Glutamatergic neuron (in vitro differentiated cells): Measurements from ENCODE around the gene NEU1. TPM values are rescaled to one million over a fixed set of nuclear protein-coding genes. Genes with fewer than 3 reads are reported as not detected.
"Not testable (repeated sequence)": the region's sequence is repeated elsewhere in the genome, so short reads cannot be mapped to it uniquely, and the experiment has no call there.

ENCODE experiments used
- DNase-seq: peaks from one replicate; pipeline ENCODE4 v3.0.0; 2022
- H3K27ac Mint-ChIP-seq: one replicate; pipeline ENCODE4 v1.8.0; 2020; ENCODE audit warnings: mild to moderate bottlenecking, mixed read lengths, inconsistent platforms; ENCODE audit not compliant: unreplicated experiment
- H3K27me3 Mint-ChIP-seq: one replicate; pipeline ENCODE4 v1.8.0; 2020; ENCODE audit warnings: mild to moderate bottlenecking, moderate library complexity, mixed read lengths, inconsistent platforms; ENCODE audit not compliant: unreplicated experiment
- H3K36me3 Mint-ChIP-seq: one replicate; pipeline ENCODE4 v1.8.0; 2020; ENCODE audit warnings: mild to moderate bottlenecking, mixed read lengths, inconsistent platforms; ENCODE audit not compliant: unreplicated experiment
- H3K4me1 Mint-ChIP-seq: one replicate; pipeline ENCODE4 v1.8.0; 2020; ENCODE audit warnings: mild to moderate bottlenecking, low read depth, mixed read lengths, inconsistent platforms; ENCODE audit not compliant: unreplicated experiment
- H3K4me3 Mint-ChIP-seq: one replicate; pipeline ENCODE4 v1.8.0; 2020; ENCODE audit warnings: mild to moderate bottlenecking, mixed read lengths, inconsistent platforms; ENCODE audit not compliant: unreplicated experiment
- H3K9me3 Mint-ChIP-seq: one replicate; pipeline ENCODE4 v1.8.0; 2020; ENCODE audit warnings: mild to moderate bottlenecking, moderate library complexity, mixed read lengths, inconsistent platforms; ENCODE audit not compliant: unreplicated experiment
- total RNA-seq: library from RNA; stranded (reverse); fragmentation: NEBNext Ultra II Directional; extraction: Animal tissue kit (Norgen Biotek cat#: 25700); gene quantifications from one replicate; pipeline ENCODE4 v1.2.1, GENCODE V29; 2021; ENCODE audit not compliant: unreplicated experiment
- TF ChIP-seq, protein P1 (sequence below): fragments of 200-600 bp; sonication (generic); IDR thresholded peaks from one replicate; pipeline ENCODE4 v1.5.0; 2021; ENCODE audit not compliant: partially characterized antibody, unreplicated experiment

Gene NEU1
- total RNA-seq, 1 donor from 2014 or later: 40.2 TPM

DNA sequence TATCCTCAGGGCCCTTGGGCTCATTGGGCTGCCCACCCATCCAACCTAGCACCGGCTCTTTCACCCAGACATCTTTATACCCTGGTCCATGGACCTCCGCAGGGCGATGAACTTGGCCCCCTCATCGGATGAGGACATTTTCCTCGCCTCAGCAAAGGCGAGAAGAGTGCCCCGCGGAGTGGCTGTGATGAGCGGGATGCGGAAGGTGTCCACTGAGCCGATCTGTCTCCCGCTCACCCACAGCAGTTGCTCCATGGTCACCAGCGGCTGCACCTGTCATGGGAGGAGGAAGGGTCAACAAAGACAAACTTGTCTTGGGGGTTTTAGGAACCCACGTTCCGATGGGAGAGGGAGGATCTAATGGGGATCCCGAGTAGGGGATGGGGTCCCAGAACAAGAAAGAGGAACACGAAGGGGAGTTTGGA is 690 bp downstream of the NEU1 start:
- no peak for DNase-seq
- H3K4me3 Mint-ChIP-seq: peak overlapping the region; percentile 97
- H3K9me3 Mint-ChIP-seq: peaks cover 2% of the 10 kb centered on the region
- H3K27me3 Mint-ChIP-seq: peaks cover 9% of the 10 kb centered on the region
- peaks cover 2% of the 10 kb centered on the region for H3K4me1 Mint-ChIP-seq
- H3K36me3 Mint-ChIP-seq: no peaks in the 10 kb centered on the region
- TF ChIP-seq, protein P1, sequence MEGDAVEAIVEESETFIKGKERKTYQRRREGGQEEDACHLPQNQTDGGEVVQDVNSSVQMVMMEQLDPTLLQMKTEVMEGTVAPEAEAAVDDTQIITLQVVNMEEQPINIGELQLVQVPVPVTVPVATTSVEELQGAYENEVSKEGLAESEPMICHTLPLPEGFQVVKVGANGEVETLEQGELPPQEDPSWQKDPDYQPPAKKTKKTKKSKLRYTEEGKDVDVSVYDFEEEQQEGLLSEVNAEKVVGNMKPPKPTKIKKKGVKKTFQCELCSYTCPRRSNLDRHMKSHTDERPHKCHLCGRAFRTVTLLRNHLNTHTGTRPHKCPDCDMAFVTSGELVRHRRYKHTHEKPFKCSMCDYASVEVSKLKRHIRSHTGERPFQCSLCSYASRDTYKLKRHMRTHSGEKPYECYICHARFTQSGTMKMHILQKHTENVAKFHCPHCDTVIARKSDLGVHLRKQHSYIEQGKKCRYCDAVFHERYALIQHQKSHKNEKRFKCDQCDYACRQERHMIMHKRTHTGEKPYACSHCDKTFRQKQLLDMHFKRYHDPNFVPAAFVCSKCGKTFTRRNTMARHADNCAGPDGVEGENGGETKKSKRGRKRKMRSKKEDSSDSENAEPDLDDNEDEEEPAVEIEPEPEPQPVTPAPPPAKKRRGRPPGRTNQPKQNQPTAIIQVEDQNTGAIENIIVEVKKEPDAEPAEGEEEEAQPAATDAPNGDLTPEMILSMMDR: no peak
- peak overlapping the region; percentile 96 for H3K27ac Mint-ChIP-seq

DNA sequence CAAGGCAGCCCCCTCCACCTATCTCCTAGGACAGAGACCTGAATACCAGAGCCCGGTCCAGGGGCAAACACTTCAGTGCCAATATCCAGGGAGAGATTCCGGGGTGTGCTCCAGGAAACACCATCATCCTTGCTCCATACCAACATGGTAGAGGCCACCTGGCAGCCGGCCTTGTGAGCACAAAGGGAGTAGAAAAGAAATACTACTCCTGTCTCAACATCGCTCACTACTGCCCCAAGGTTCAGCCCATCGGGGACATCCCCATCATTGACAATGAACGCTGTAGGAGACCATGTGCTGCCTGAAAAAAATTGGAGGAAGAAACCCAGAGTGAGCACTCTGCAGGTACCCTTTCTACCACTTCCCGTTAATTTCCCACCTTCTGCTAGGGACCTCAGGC is 1.5 kb downstream of the NEU1 start:
- peaks cover 2% of the 10 kb centered on the region for H3K4me1 Mint-ChIP-seq
- H3K4me3 Mint-ChIP-seq: peak overlapping the region; percentile 97
- peaks cover 2% of the 10 kb centered on the region for H3K9me3 Mint-ChIP-seq
- DNase-seq: no peak
- H3K27ac Mint-ChIP-seq: no peak overlapping the region
- H3K27me3 Mint-ChIP-seq: peaks cover 11% of the 10 kb centered on the region
- no peaks in the 10 kb centered on the region for H3K36me3 Mint-ChIP-seq
- TF ChIP-seq, protein P1: no peak

DNA sequence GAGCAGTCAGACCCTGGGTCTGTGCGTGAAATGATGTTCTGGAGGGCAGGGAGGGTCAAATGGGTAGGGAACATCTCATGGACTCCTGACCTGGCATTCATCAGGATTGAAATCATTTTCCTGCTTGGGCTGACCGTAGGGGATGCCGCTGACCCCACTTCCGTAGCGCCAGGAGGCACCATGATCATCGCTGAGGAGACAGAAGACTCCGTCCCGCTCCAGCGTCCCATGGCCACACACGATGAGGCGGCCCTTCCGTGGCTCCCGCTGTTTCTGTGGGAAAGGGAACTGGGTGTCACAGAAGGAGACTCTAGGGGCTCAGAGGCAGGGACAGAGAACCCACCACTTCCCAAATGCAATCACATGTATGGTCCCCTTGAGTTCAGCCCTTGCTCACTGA is 2.3 kb downstream of the NEU1 start:
- peaks cover 2% of the 10 kb centered on the region for H3K9me3 Mint-ChIP-seq
- no peak overlapping the region for H3K4me3 Mint-ChIP-seq
- peaks cover 2% of the 10 kb centered on the region for H3K4me1 Mint-ChIP-seq
- peaks cover 11% of the 10 kb centered on the region for H3K27me3 Mint-ChIP-seq
- no peaks in the 10 kb centered on the region for H3K36me3 Mint-ChIP-seq
- no peak overlapping the region for H3K27ac Mint-ChIP-seq
- TF ChIP-seq, protein P1: no peak
- DNase-seq: no peak

DNA sequence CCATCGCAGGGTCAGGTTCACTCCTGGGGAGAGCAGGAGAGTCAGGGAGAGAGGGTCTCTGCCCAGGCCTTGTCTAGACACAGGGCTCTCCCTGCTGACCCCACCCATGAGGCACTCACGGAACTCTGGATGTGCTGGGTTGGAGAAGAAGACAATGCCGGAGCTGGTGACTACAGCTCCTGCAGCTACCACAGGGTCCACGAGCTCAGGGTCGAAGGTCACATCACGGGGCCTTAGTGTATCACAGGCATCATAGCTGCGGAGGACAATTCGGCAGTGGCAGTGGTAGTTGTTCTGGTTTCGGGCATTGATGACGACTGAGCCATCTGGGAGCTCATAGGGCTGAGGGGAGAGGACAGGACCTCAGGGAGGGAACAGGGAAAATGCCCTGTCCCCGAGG is 2.7 kb downstream of the NEU1 start:
- Mint-ChIP-seq H3K27me3 (peaks cover 11% of the 10 kb centered on the region), H3K4me3 (no peak overlapping the region), H3K9me3 (peaks cover 2% of the 10 kb centered on the region), H3K36me3 (no peaks in the 10 kb centered on the region), H3K4me1 (peaks cover 2% of the 10 kb centered on the region), H3K27ac (no peak overlapping the region)
- TF ChIP-seq, protein P1: no peak
- DNase-seq: no peak

DNA sequence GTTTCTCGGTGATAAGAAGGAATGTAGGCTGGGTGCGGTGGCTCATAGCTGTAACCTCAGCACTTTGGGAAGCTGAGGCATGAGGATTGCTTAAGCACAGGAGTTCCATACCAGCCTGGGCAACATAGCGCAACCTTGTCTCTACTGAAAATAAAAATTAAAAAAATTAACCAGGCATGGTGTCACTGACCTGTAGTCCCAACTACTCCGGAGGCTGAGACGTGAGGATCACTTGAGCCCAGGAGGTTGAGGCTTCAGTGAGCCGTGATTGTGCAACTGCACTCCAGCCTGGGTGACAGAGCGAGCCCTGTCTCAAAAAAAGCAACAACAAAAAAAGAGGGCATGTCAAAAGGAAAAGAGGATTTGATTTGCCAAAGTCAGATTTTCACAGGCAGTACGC is 3.9 kb downstream of the NEU1 start:
- TF ChIP-seq, protein P1: no peak
- Mint-ChIP-seq H3K4me1 (no peaks in the 10 kb centered on the region), H3K27me3 (peaks cover 10% of the 10 kb centered on the region), H3K36me3 (no peaks in the 10 kb centered on the region), H3K4me3 (no peak overlapping the region), H3K9me3 (peaks cover 2% of the 10 kb centered on the region), H3K27ac (no peak overlapping the region)
- DNase-seq: no peak

DNA sequence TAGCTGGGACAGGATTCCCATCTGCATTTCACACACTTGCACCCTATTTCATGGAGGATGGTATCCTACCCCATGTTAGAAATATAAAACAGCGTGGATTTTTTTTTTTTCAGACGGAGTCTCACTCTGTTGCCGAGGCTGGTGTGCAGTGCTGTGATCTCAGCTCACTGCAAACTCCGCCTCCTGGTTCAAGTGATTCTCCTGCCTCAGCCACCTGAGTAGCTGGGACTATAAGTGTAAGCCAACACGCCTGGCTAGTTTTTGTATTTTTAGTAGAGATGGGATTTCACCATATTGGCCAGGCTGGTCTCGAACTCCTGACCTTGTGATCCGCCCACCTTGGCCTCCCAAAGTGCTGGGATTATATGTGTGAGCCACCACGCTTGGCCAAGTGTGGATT is 4.8 kb downstream of the NEU1 start:
- not testable (repeated sequence) for H3K36me3 Mint-ChIP-seq, H3K4me3 Mint-ChIP-seq, DNase-seq, H3K9me3 Mint-ChIP-seq, H3K27me3 Mint-ChIP-seq, H3K4me1 Mint-ChIP-seq, H3K27ac Mint-ChIP-seq

DNA sequence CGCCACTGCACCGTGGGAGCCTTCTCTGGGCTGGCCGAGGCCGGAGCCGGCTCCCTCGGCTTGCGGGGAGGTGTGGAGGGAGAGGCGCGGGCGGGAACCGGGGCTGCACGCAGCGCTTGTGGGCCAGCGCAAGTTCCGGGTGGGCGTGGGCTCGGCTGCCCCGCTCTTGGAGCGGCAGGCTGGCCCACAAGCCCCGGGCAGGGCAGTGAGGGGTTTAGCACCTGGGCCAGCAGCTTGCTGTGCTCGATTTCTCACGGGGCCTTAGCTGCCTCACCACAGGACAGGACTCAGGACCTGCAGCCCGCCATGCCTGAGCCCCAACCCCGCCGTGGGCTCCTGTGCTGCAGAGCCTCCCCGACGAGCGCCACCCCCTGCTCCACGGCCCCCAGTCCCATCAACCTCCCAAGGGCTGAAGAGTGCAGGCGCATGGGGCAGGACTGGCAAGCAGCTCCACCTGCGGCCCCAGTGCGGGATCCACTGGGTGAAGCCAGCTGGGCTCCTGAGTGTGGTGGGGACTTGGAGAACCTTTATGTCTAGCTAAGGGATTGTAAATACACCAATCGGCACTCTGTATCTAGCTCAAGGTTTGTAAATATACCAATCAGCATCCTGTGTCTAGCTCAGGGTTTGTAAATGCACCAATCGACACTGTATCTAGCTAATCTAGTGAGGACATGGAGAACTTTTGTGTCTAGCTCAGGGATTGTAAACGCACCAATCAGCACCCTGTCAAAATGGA is 10.5 kb downstream of the NEU1 start:
- H3K27ac Mint-ChIP-seq, H3K9me3 Mint-ChIP-seq, H3K4me1 Mint-ChIP-seq, H3K4me3 Mint-ChIP-seq, H3K27me3 Mint-ChIP-seq, H3K36me3 Mint-ChIP-seq, DNase-seq: not testable (repeated sequence)
